Hematopoietic multipotent progenitor cell treated with erythropoietin and hydrocortisone succinate and interleukin-3 and kit ligand, for 6 days (in vitro differentiated cells): ENCODE data around the gene PLS1.

ENCODE experiments used
- DNase-seq: peaks from one replicate; pipeline ENCODE4 v3.0.0-alpha.2; 2015

The PLS1 gene

GRCh38 chr3:142645236-142645793 lies 49.1 kb downstream of the PLS1 start:
- DNase-seq, result no peak

GRCh38 chr3:142646020-142646785 lies 50.0 kb downstream of the PLS1 start:
- no peak for DNase-seq

- DNase-seq, result no peak
Observed at GRCh38 chr3:142647856-142648255, 51.7 kb downstream of the PLS1 start.

GRCh38 chr3:142648950-142649349 lies 52.8 kb downstream of the PLS1 start:
- DNase-seq, result no peak

- DNase-seq, result no peak
Observed at GRCh38 chr3:142650001-142650693, 54.0 kb downstream of the PLS1 start.

- DNase-seq, result no peak
Observed at GRCh38 chr3:142651711-142652110, 55.5 kb downstream of the PLS1 start.

- peak; percentile 37 for DNase-seq
Observed at GRCh38 chr3:142652826-142653292, 56.7 kb downstream of the PLS1 start.

GRCh38 chr3:142656575-142656974 lies 60.4 kb downstream of the PLS1 start:
- DNase-seq, result no peak

- no peak for DNase-seq
Observed at GRCh38 chr3:142657033-142657432, 60.8 kb downstream of the PLS1 start.

- no peak for DNase-seq
Observed at GRCh38 chr3:142660383-142660782, 64.2 kb downstream of the PLS1 start.

GRCh38 chr3:142660893-142661292 lies 64.7 kb downstream of the PLS1 start:
- DNase-seq, result no peak

- no peak for DNase-seq
Observed at GRCh38 chr3:142663865-142664264, 67.7 kb downstream of the PLS1 start.

GRCh38 chr3:142664311-142664710 lies 68.1 kb downstream of the PLS1 start:
- no peak for DNase-seq

- no peak for DNase-seq
Observed at GRCh38 chr3:142664819-142665218, 68.6 kb downstream of the PLS1 start.

- no peak for DNase-seq
Observed at GRCh38 chr3:142670120-142670519, 73.9 kb downstream of the PLS1 start.

GRCh38 chr3:142676151-142676550 lies 80.0 kb downstream of the PLS1 start:
- no peak for DNase-seq

- DNase-seq, result peak; percentile 16
Observed at GRCh38 chr3:142680710-142681109, 84.5 kb downstream of the PLS1 start.

- DNase-seq, result no peak
Observed at GRCh38 chr3:142690613-142691012, 94.4 kb downstream of the PLS1 start.

GRCh38 chr3:142691527-142691926 lies 95.3 kb downstream of the PLS1 start:
- DNase-seq, result no peak

GRCh38 chr3:142693136-142693853 lies 97.1 kb downstream of the PLS1 start:
- peak; percentile 50 for DNase-seq

GRCh38 chr3:142694225-142694624 lies 98.0 kb downstream of the PLS1 start:
- DNase-seq, result no peak

GRCh38 chr3:142705198-142705597 lies 109.0 kb downstream of the PLS1 start:
- no peak for DNase-seq
